HCT116 (cell line): ENCODE data around the gene DDX19B. TPM values are rescaled to one million over a fixed set of nuclear protein-coding genes. Genes with fewer than 3 reads are reported as not detected.

Experiments
- ATAC-seq: fragments of 200-7000 bp; cut with Tn5 transposase; 2 replicates; pipeline ENCODE4 v1.9.1; 2020; ENCODE audit warnings: mild to moderate bottlenecking, moderate library complexity
- BruUV-seq: library from RNA; stranded (reverse); fragments of 400-500 nt; replicated peaks from 2 replicates; lab custom pipeline; 2021; lab: Mats Ljungman, UMichigan
- CTCF ChIA-PET: fragments of 300-600 bp; sonication (Branson Sonifier 250); formaldehyde crosslinking; loops from one replicate; lab custom pipeline; 2021; ENCODE audit warnings: antibody characterized with exemption; lab: Charles Lee
- POLR2A ChIA-PET: fragments of 300-600, 350-600 bp; sonication (Branson Sonifier 250); formaldehyde crosslinking; loops from one replicate; lab custom pipeline; 2021; ENCODE audit warnings: antibody characterized with exemption; lab: Charles Lee
- RAD21 ChIA-PET, 2 experiments: fragments of 300-600 bp; sonication (Branson Sonifier 250); formaldehyde crosslinking; loops; one replicate each; lab custom pipeline; 2023; ENCODE audit warnings: low total read pairs in 2 of 2; ENCODE audit not compliant: uncharacterized antibody in 2 of 2, unreplicated experiment in 2 of 2, low non-redundant PET in 1 of 2; lab: Charles Lee
- DNase-seq: peaks from one replicate; pipeline ENCODE4 v3.0.0-alpha.2; 2010; ENCODE audit warnings: low read depth, low spot score
- H2AFZ ChIP-seq: fragments of 200-600 bp; shearing (Covaris generic), sonication (generic); 2 replicates; pipeline ENCODE4 v1.6.1; 2017; ENCODE audit warnings: low read depth, mixed run types, mixed read lengths, antibody characterized with exemption, low read length; ENCODE audit not compliant: poor library complexity, severe bottlenecking
- H3K27ac ChIP-seq: 2 replicates; pipeline ENCODE4 v1.5.1; 2012; ENCODE audit warnings: low read depth, low read length
- H3K27me3 ChIP-seq: fragments of 200-600 bp; sonication (generic); 2 replicates; pipeline ENCODE4 v1.6.1; 2016; ENCODE audit warnings: mixed run types, low read length, mixed read lengths; ENCODE audit not compliant: insufficient read depth
- H3K36me3 ChIP-seq, 2 experiments: fragments of 200-500 bp in 1 of 2; fragments of 200-600 bp in 1 of 2; sonication (Bioruptor generic) in 1 of 2; sonication (generic) in 1 of 2; 2 replicates each; pipeline versions ENCODE4 v1.5.1 to v1.6.1; 2014 to 2016; ENCODE audit warnings: low read length in 2 of 2, inconsistent platforms in 1 of 2, mixed read lengths in 1 of 2, mixed run types in 1 of 2; ENCODE audit not compliant: insufficient read depth in 2 of 2, control insufficient read depth in 1 of 2
- H3K4me1 ChIP-seq, 2 experiments: fragments of 200-600 bp in 1 of 2; sonication (generic) in 1 of 2; 2 replicates each; pipeline versions ENCODE4 v1.5.1 to v1.6.1; 2012 to 2017; ENCODE audit warnings: low read length in 2 of 2, inconsistent platforms in 1 of 2, mild to moderate bottlenecking in 1 of 2, mixed read lengths in 1 of 2, mixed run types in 1 of 2, moderate library complexity in 1 of 2; ENCODE audit not compliant: insufficient read depth in 2 of 2, control insufficient read depth in 1 of 2
- H3K4me2 ChIP-seq: fragments of 200-600 bp; sonication (generic); 2 replicates; pipeline ENCODE4 v1.6.1; 2017; ENCODE audit warnings: mixed run types, low read length, mixed read lengths
- H3K4me3 ChIP-seq, 2 experiments: fragments of 200-600 bp in 1 of 2; sonication (generic) in 1 of 2; replicated peaks in 1 of 2; 2 replicates each; pipeline ENCODE4 v1.5.1; 2011 to 2016; ENCODE audit warnings: low read length in 2 of 2, control low read depth in 1 of 2, low read depth in 1 of 2, mild to moderate bottlenecking in 1 of 2, mixed read lengths in 1 of 2, mixed run types in 1 of 2
- H3K79me2 ChIP-seq: fragments of 200-600 bp; sonication (generic); 2 replicates; pipeline ENCODE4 v1.6.1; 2017; ENCODE audit warnings: mild to moderate bottlenecking, mixed run types, low read length, moderate library complexity, mixed read lengths; ENCODE audit not compliant: insufficient read depth
- H3K9ac ChIP-seq: fragments of 200-600 bp; sonication (generic); 2 replicates; pipeline ENCODE4 v1.6.1; 2016; ENCODE audit warnings: low read length, mixed read lengths
- H3K9me2 ChIP-seq: fragments of 200-600 bp; sonication (generic), shearing (Covaris generic); 2 replicates; pipeline ENCODE4 v1.6.1; 2017; ENCODE audit warnings: mixed run types, mild to moderate bottlenecking, moderate library complexity; ENCODE audit not compliant: insufficient read depth
- H3K9me3 ChIP-seq, 2 experiments: fragments of 200-500 bp in 1 of 2; fragments of 200-600 bp in 1 of 2; sonication (Bioruptor generic) in 1 of 2; sonication (generic) in 1 of 2; 2 replicates each; pipeline ENCODE4 v1.6.1; 2014 to 2017; ENCODE audit warnings: low read length in 2 of 2, mixed read lengths in 2 of 2, inconsistent platforms in 1 of 2, low read depth in 1 of 2, mild to moderate bottlenecking in 1 of 2, mixed run types in 1 of 2, moderate library complexity in 1 of 2; ENCODE audit not compliant: control insufficient read depth in 1 of 2, insufficient read depth in 1 of 2
- H4K20me1 ChIP-seq: fragments of 200-600 bp; sonication (generic), shearing (Covaris generic); 2 replicates; pipeline ENCODE4 v1.6.1; 2017; ENCODE audit warnings: mixed run types, mild to moderate bottlenecking, moderate library complexity; ENCODE audit not compliant: insufficient read depth
- CBX3 ChIP-seq: IDR thresholded peaks from 2 replicates; pipeline ENCODE4 v1.6.1; 2012; ENCODE audit warnings: low read depth
- CEBPB ChIP-seq: IDR thresholded peaks from 2 replicates; pipeline ENCODE4 v1.6.1; 2012; ENCODE audit warnings: low read depth
- FOSL1 ChIP-seq: IDR thresholded peaks from 2 replicates; pipeline ENCODE4 v1.6.1; 2012; ENCODE audit warnings: low read depth
- SIN3A ChIP-seq: IDR thresholded peaks from 2 replicates; pipeline ENCODE4 v1.6.1; 2012; ENCODE audit warnings: low read depth
- YY1 ChIP-seq: IDR thresholded peaks from 2 replicates; pipeline ENCODE4 v1.6.1; 2011; ENCODE audit warnings: low read length, low read depth, moderate library complexity, mild to moderate bottlenecking; ENCODE audit not compliant: insufficient replicate concordance; ENCODE audit errors: extremely low read depth
- ZBTB33 ChIP-seq: IDR thresholded peaks from 2 replicates; pipeline ENCODE4 v1.6.1; 2011; ENCODE audit warnings: mild to moderate bottlenecking, low read length, moderate library complexity; ENCODE audit not compliant: insufficient replicate concordance; ENCODE audit errors: extremely low read depth
- intact Hi-C: fragments of 100-400 bp; cut with micrococcal nuclease; formaldehyde crosslinking; loops from 2 replicates; pipeline ENCODE4 v1.10.0; 2022
- total RNA-seq: library from RNA; stranded (reverse); gene quantifications from one replicate; pipeline ENCODE4 v1.2.1, GENCODE V29; 2021; ENCODE audit not compliant: unreplicated experiment

Gene DDX19B
- total RNA-seq, 1 experiment from 2014 or later: 36.6 TPM

DNA sequence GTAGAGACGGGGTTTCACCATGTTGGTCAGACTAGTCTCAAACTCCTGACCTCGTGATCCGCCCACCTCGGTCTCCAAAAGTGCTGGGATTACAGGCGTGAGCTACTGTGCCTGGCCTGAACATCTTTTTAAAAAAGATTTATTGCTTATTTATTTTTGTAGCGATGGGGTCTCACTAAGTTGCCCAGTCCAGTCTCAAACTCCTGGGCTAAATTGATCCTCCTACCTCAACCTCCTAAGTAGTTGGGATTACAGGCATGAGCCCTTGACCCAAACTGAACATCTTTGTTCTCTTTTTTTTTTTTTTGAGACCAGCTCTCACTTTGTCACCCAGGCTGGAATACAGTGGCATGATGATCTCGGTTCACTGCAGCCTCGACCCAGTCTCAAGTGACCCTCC is 75.2 kb downstream of the DDX19B start:
- ChIA-PET RAD21 (interaction anchor here in 1 of 2 experiments (0.7 kb wide), 1 partner anchor 190 kb away, joined by 3 read pairs; no protein-coding TSS in a partner anchor), POLR2A (interaction anchor here (1.3 kb wide), 1 partner anchor 13 kb away, joined by 3 read pairs; no protein-coding TSS in a partner anchor), CTCF (no interaction called here)
- no peak for ATAC-seq
- H3K4me1 ChIP-seq: peaks cover 1 to 3% of the 10 kb centered on the region in 2 experiments; a peak in 3 of 4 replicates
- no peak for DNase-seq
- no peaks in the 10 kb centered on the region for H3K9me2 ChIP-seq
- no peak overlapping the region for H3K4me3 ChIP-seq
- BruUV-seq: no TSS peak
- H3K9me3 ChIP-seq: no peaks in the 10 kb centered on the region
- no peak for TF ChIP-seq CEBPB
- TF ChIP-seq FOSL1: no peak
- no peak for TF ChIP-seq YY1
- no peak for TF ChIP-seq CBX3
- TF ChIP-seq SIN3A: no peak
- no peak for TF ChIP-seq ZBTB33
- no peak overlapping the region for H3K4me2 ChIP-seq
- no peak overlapping the region for H3K9ac ChIP-seq
- intact Hi-C loops: loop anchor here (5.0 kb wide), 1 partner anchor 98 kb away; no protein-coding TSS in a partner anchor
- peaks cover 2% of the 10 kb centered on the region; the same call in 1 of the 2 replicates for H3K79me2 ChIP-seq
- no peak overlapping the region for H2AFZ ChIP-seq
- peaks cover 18 to 34% of the 10 kb centered on the region in 2 experiments; a peak in 3 of 4 replicates for H3K36me3 ChIP-seq
- no peak overlapping the region for H3K27ac ChIP-seq
- no peaks in the 10 kb centered on the region for H3K27me3 ChIP-seq
- H4K20me1 ChIP-seq: no peaks in the 10 kb centered on the region
